WERI-Rb-1 (cell line): Measurements from ENCODE around the gene NUDCD3.

Source experiments
- DNase-seq: peaks from one replicate; pipeline ENCODE4 v3.0.0-alpha.2; 2020
- H3K27ac ChIP-seq: fragments of 250-450 bp; sonication (Bioruptor Pico); 2 replicates; pipeline ENCODE4 v1.5.1; 2020; ENCODE audit warnings: mild to moderate bottlenecking, moderate library complexity
- H3K27me3 ChIP-seq: fragments of 250-450 bp; sonication (Bioruptor Pico); 2 replicates; pipeline ENCODE4 v1.5.1; 2021; ENCODE audit warnings: mild to moderate bottlenecking, low read depth, moderate library complexity; ENCODE audit not compliant: insufficient read depth, severe bottlenecking
- H3K36me3 ChIP-seq: fragments of 250-450 bp; sonication (Bioruptor Pico); 2 replicates; pipeline ENCODE4 v1.5.1; 2020; ENCODE audit warnings: mild to moderate bottlenecking, moderate library complexity
- H3K4me3 ChIP-seq: 2 replicates; pipeline ENCODE4 v1.5.1; 2011; ENCODE audit warnings: low read depth, mild to moderate bottlenecking, control low read depth, low read length
- H3K9me3 ChIP-seq: fragments of 250-450 bp; sonication (Bioruptor Pico); 2 replicates; pipeline ENCODE4 v1.5.1; 2021; ENCODE audit warnings: mild to moderate bottlenecking, moderate library complexity; ENCODE audit not compliant: severe bottlenecking
- CTCF ChIP-seq: IDR thresholded peaks from 2 replicates; pipeline ENCODE4 v1.5.1; 2011; ENCODE audit warnings: low read depth, mild to moderate bottlenecking, control low read depth, inconsistent platforms, low read length

Gene NUDCD3

GRCh38 chr7:44381494-44382220 is 108.8 kb downstream of the NUDCD3 start:
- no peaks in the 10 kb centered on the region for H3K27me3 ChIP-seq
- TF ChIP-seq CTCF = no peak
- H3K36me3 ChIP-seq = peaks cover 14% of the 10 kb centered on the region
- H3K27ac ChIP-seq = no peak overlapping the region
- H3K4me3 ChIP-seq = no peak overlapping the region
- no peaks in the 10 kb centered on the region for H3K9me3 ChIP-seq
- no peak for DNase-seq

GRCh38 chr7:44380831-44381493 is 109.5 kb downstream of the NUDCD3 start:
- TF ChIP-seq CTCF = no peak
- Histone ChIP-seq H3K36me3 (peaks cover 12% of the 10 kb centered on the region), H3K27me3 (no peaks in the 10 kb centered on the region), H3K27ac (no peak overlapping the region), H3K9me3 (no peaks in the 10 kb centered on the region), H3K4me3 (no peak overlapping the region)
- no peak for DNase-seq

- no peaks in the 10 kb centered on the region for H3K9me3 ChIP-seq
- H3K27ac ChIP-seq = no peak overlapping the region
- no peak for DNase-seq
- H3K27me3 ChIP-seq = no peaks in the 10 kb centered on the region
- no peak overlapping the region for H3K4me3 ChIP-seq
- H3K36me3 ChIP-seq = peaks cover 5% of the 10 kb centered on the region; the same call in 1 of the 2 replicates
- no peak for TF ChIP-seq CTCF
These were observed 110.1 kb downstream of the NUDCD3 start for GRCh38 chr7:44380189-44380830.

- Histone ChIP-seq H3K27ac (no peak overlapping the region), H3K4me3 (no peak overlapping the region), H3K9me3 (no peaks in the 10 kb centered on the region), H3K36me3 (peaks cover 5% of the 10 kb centered on the region; the same call in 1 of the 2 replicates), H3K27me3 (no peaks in the 10 kb centered on the region)
- no peak for TF ChIP-seq CTCF
- DNase-seq = no peak
These were observed 110.9 kb downstream of the NUDCD3 start for GRCh38 chr7:44379366-44380188.

- Histone ChIP-seq H3K9me3 (no peaks in the 10 kb centered on the region), H3K27ac (no peak overlapping the region), H3K27me3 (no peaks in the 10 kb centered on the region), H3K4me3 (no peak overlapping the region), H3K36me3 (no peaks in the 10 kb centered on the region; the same call in 1 of the 2 replicates)
- DNase-seq = no peak
- TF ChIP-seq CTCF = no peak
These were observed 111.7 kb downstream of the NUDCD3 start for GRCh38 chr7:44378744-44379143.
